Fibroblast of lung (primary cell): ENCODE data around the gene ZBTB49. TPM values are rescaled to one million over a fixed set of nuclear protein-coding genes. Genes with fewer than 3 reads are reported as not detected.
A peak's percentile ranks its signal among the peaks of the same experiment; 100 is the strongest.

ENCODE experiments used
- DNase-seq, 2 donors: peaks; one replicate each; pipeline versions ENCODE4 v3.0.0 to v3.0.0-alpha.2; 2010; ENCODE audit warnings: low read depth in 2 of 2
- H2AFZ ChIP-seq: 2 replicates; pipeline ENCODE4 v1.5.1; 2012; ENCODE audit warnings: low read length, control low read depth, inconsistent platforms
- H3K27ac ChIP-seq: 2 replicates; pipeline ENCODE4 v1.5.1; 2011; ENCODE audit warnings: low read length, control low read depth; ENCODE audit not compliant: insufficient read depth
- H3K27me3 ChIP-seq: 2 replicates; pipeline ENCODE4 v1.5.1; 2011; ENCODE audit warnings: mild to moderate bottlenecking, low read length; ENCODE audit not compliant: control insufficient read depth, insufficient read depth
- H3K36me3 ChIP-seq: 2 replicates; pipeline ENCODE4 v1.5.1; 2011; ENCODE audit warnings: low read length; ENCODE audit not compliant: control insufficient read depth, insufficient read depth
- H3K4me1 ChIP-seq: 2 replicates; pipeline ENCODE4 v1.5.1; 2011; ENCODE audit warnings: low read length; ENCODE audit not compliant: control insufficient read depth, insufficient read depth; ENCODE audit errors: extremely low read depth
- H3K4me2 ChIP-seq: 2 replicates; pipeline ENCODE4 v1.5.1; 2011; ENCODE audit warnings: low read length, control low read depth; ENCODE audit not compliant: insufficient read depth; ENCODE audit errors: extremely low read depth
- H3K4me3 ChIP-seq, 4 experiments: fragments of 200-600 bp in 1 of 4; sonication (generic) in 1 of 4; replicated peaks in 1 of 4; 2 replicates each; pipeline ENCODE4 v1.5.1; 2011 to 2016; ENCODE audit warnings: low read length in 4 of 4, low read depth in 3 of 4, mild to moderate bottlenecking in 3 of 4, control low read depth in 2 of 4, inconsistent platforms in 1 of 4, mixed read lengths in 1 of 4; ENCODE audit not compliant: insufficient read depth in 1 of 4; ENCODE audit errors: control extremely low read depth in 1 of 4
- H3K79me2 ChIP-seq: 2 replicates; pipeline ENCODE4 v1.5.1; 2012; ENCODE audit warnings: mild to moderate bottlenecking, low read length, inconsistent platforms; ENCODE audit not compliant: control insufficient read depth, insufficient read depth
- H3K9ac ChIP-seq: 2 replicates; pipeline ENCODE4 v1.5.1; 2011; ENCODE audit warnings: mild to moderate bottlenecking, low read length, control low read depth; ENCODE audit not compliant: insufficient read depth
- H3K9me3 ChIP-seq: 2 replicates; pipeline ENCODE4 v1.5.1; 2012; ENCODE audit warnings: low read depth, low read length; ENCODE audit not compliant: control insufficient read depth, insufficient read depth
- H4K20me1 ChIP-seq: 2 replicates; pipeline ENCODE4 v1.5.1; 2011; ENCODE audit warnings: low read length; ENCODE audit not compliant: control insufficient read depth, insufficient read depth; ENCODE audit errors: extremely low read depth
- EZH2 ChIP-seq: IDR thresholded peaks from 2 replicates; pipeline ENCODE4 v1.5.1; 2012; ENCODE audit warnings: low read length, control low read depth, mild to moderate bottlenecking; ENCODE audit errors: missing control alignments
- polyA plus RNA-seq, 2 donors: library from polyadenylated mRNA; depleted of rRNA in 1 of 2; stranded (reverse) in 1 of 2; unstranded in 1 of 2; fragments of >200 nt; gene quantifications; 2 replicates each; pipeline ENCODE4 v1.2.1, GENCODE V29; 2011 to 2012; ENCODE audit warnings: missing spikeins in 1 of 2
- total RNA-seq: library from RNA; depleted of rRNA; stranded (reverse); fragments of >200 nt; gene quantifications from 2 replicates; pipeline ENCODE4 v1.2.1, GENCODE V29; 2014
- TF ChIP-seq, protein P1 (sequence below), 2 donors: IDR thresholded peaks in 1 of 2; conservative IDR thresholded peaks in 1 of 2; 1 replicate in 1 of 2; 2 replicates in 1 of 2; pipeline ENCODE4 v1.5.1; 2011 to 2012; ENCODE audit warnings: low read length in 2 of 2, control low read depth in 1 of 2, inconsistent platforms in 1 of 2, low read depth in 1 of 2, mild to moderate bottlenecking in 1 of 2

ZBTB49 gene
- total and polyA plus RNA-seq, 2 donors (not counting 1 experiment from before 2014, with no cell fraction given), result 2.8 to 3.5 TPM

GRCh38 chr4:4326166-4326565, 36.1 kb downstream of the ZBTB49 start:
- TF ChIP-seq, protein P1, sequence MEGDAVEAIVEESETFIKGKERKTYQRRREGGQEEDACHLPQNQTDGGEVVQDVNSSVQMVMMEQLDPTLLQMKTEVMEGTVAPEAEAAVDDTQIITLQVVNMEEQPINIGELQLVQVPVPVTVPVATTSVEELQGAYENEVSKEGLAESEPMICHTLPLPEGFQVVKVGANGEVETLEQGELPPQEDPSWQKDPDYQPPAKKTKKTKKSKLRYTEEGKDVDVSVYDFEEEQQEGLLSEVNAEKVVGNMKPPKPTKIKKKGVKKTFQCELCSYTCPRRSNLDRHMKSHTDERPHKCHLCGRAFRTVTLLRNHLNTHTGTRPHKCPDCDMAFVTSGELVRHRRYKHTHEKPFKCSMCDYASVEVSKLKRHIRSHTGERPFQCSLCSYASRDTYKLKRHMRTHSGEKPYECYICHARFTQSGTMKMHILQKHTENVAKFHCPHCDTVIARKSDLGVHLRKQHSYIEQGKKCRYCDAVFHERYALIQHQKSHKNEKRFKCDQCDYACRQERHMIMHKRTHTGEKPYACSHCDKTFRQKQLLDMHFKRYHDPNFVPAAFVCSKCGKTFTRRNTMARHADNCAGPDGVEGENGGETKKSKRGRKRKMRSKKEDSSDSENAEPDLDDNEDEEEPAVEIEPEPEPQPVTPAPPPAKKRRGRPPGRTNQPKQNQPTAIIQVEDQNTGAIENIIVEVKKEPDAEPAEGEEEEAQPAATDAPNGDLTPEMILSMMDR (conservative IDR thresholded peaks at IDR 0.05 in 1 of 2, IDR thresholded peaks at IDR 0.05 in 1 of 2; ENCODE audit: low read depth in 1 of 2, low read length in 2 of 2), result no peak
- TF ChIP-seq EZH2, result no peak
- Histone ChIP-seq H3K4me1 (no peaks in the 10 kb centered on the region), H3K9ac (no peak overlapping the region), H3K4me3 (no peak overlapping the region), H3K27ac (no peak overlapping the region), H3K79me2 (no peaks in the 10 kb centered on the region), H2AFZ (no peak overlapping the region), H4K20me1 (no peaks in the 10 kb centered on the region), H3K27me3 (no peaks in the 10 kb centered on the region), H3K9me3 (no peaks in the 10 kb centered on the region), H3K4me2 (no peak overlapping the region), H3K36me3 (peaks cover 4% of the 10 kb centered on the region)
- DNase-seq, result no peak

- peak in 1 of 2 donors; percentile 37 for DNase-seq
- Histone ChIP-seq H2AFZ (peak overlapping the region; percentile 67), H4K20me1 (no peaks in the 10 kb centered on the region), H3K9ac (no peak overlapping the region), H3K36me3 (no peaks in the 10 kb centered on the region), H3K27ac (no peak overlapping the region), H3K4me3 (no peak overlapping the region), H3K27me3 (no peaks in the 10 kb centered on the region), H3K4me2 (no peak overlapping the region), H3K79me2 (no peaks in the 10 kb centered on the region), H3K4me1 (no peaks in the 10 kb centered on the region), H3K9me3 (no peaks in the 10 kb centered on the region)
- TF ChIP-seq, protein P1 (conservative IDR thresholded peaks at IDR 0.05 in 1 of 2, IDR thresholded peaks at IDR 0.05 in 1 of 2; ENCODE audit: low read depth in 1 of 2, low read length in 2 of 2), result peak; percentile 42 to 58
- TF ChIP-seq EZH2, result no peak
These were observed 37.6 kb downstream of the ZBTB49 start for GRCh38 chr4:4327652-4328121.

- H3K27me3 ChIP-seq, result no peaks in the 10 kb centered on the region
- no peak overlapping the region for H2AFZ ChIP-seq
- no peak for DNase-seq
- TF ChIP-seq, protein P1 (conservative IDR thresholded peaks at IDR 0.05 in 1 of 2, IDR thresholded peaks at IDR 0.05 in 1 of 2; ENCODE audit: low read depth in 1 of 2, low read length in 2 of 2), result no peak
- TF ChIP-seq EZH2, result no peak
- H3K9ac ChIP-seq, result no peak overlapping the region
- no peaks in the 10 kb centered on the region for H4K20me1 ChIP-seq
- no peak overlapping the region for H3K27ac ChIP-seq
- H3K4me1 ChIP-seq, result no peaks in the 10 kb centered on the region
- H3K79me2 ChIP-seq, result no peaks in the 10 kb centered on the region
- no peaks in the 10 kb centered on the region for H3K36me3 ChIP-seq
- H3K4me3 ChIP-seq, result no peak overlapping the region
- no peak overlapping the region for H3K4me2 ChIP-seq
- H3K9me3 ChIP-seq, result no peaks in the 10 kb centered on the region
These were observed 38.2 kb downstream of the ZBTB49 start for GRCh38 chr4:4328206-4328605.
